Body of pancreas (tissue), 4 donors: ENCODE measurements around the gene GMPR. TPM values are rescaled to one million over a fixed set of nuclear protein-coding genes. Genes with fewer than 3 reads are reported as not detected.
A peak's percentile ranks its signal among the peaks of the same experiment; 100 is the strongest.

ENCODE experiments used
- ATAC-seq: fragments of 150-250 bp; one replicate; pipeline ENCODE4 v1.9.1; 2016
- DNase-seq, 4 donors: peaks; one replicate each; pipeline ENCODE4 v3.0.0-alpha.2; 2019
- H3K27ac ChIP-seq, 4 donors: fragments of 200-600 bp; sonication (generic); 1 replicate in 3 of 4; 2 replicates in 1 of 4; pipeline versions ENCODE4 v1.5.1 to v1.6.1; 2016 to 2019; ENCODE audit warnings: mild to moderate bottlenecking in 1 of 4, mixed read lengths in 1 of 4, moderate library complexity in 1 of 4
- H3K27me3 ChIP-seq, 2 donors: fragments of 200-600 bp; sonication (generic); one replicate each; pipeline ENCODE4 v1.6.0; 2016; ENCODE audit warnings: mild to moderate bottlenecking in 1 of 2
- H3K36me3 ChIP-seq, 2 donors: fragments of 200-600 bp; sonication (generic); replicated peaks in 1 of 2; 2 replicates each; pipeline ENCODE4 v1.5.1; 2016; ENCODE audit warnings: low read depth in 2 of 2; ENCODE audit not compliant: insufficient read depth in 1 of 2
- H3K4me1 ChIP-seq: fragments of 200-600 bp; sonication (generic); one replicate; pipeline ENCODE4 v1.6.0; 2016
- H3K4me3 ChIP-seq, 2 donors: fragments of 200-600 bp; sonication (generic); 1 replicate in 1 of 2; 2 replicates in 1 of 2; pipeline ENCODE4 v1.5.1; 2016 to 2019
- H3K9me3 ChIP-seq, 3 donors: fragments of 200-600 bp; sonication (generic); 1 replicate in 2 of 3; 2 replicates in 1 of 3; pipeline ENCODE4 v1.5.1; 2016
- CTCF ChIP-seq, 7 experiments: fragments of 450-650 bp in 4 of 7; fragments of 200-600 bp in 3 of 7; sonication (generic) in 3 of 7; IDR thresholded peaks; one replicate each; pipeline ENCODE4 v1.5.1; 2016 to 2019; ENCODE audit warnings: antibody characterized with exemption in 7 of 7
- POLR2A ChIP-seq, 3 donors: fragments of 450-650 bp; IDR thresholded peaks; one replicate each; pipeline ENCODE4 v1.6.1; 2016; ENCODE audit warnings: antibody characterized with exemption in 3 of 3, mild to moderate bottlenecking in 2 of 3
- WGBS, 2 donors: methylation state at CpG; one replicate each; pipeline ENCODE4 v1.1.5; 2017; 5-methylcytosine and 5-hydroxymethylcytosine counted together
- intact Hi-C: fragments of 100-400 bp; cut with DNase I; formaldehyde crosslinking; loops from one replicate; pipeline ENCODE4 v1.15.1; 2023
- total RNA-seq, 2 donors: library from RNA; depleted of rRNA; stranded (reverse); fragments of >200 nt; gene quantifications; one replicate each; pipeline ENCODE4 v1.1.0, GENCODE V29; 2016

The GMPR gene
- total RNA-seq: 10 to 100 TPM in 1 of 2 donors, 1 to 10 TPM in 1; 7.9 to 14.0 TPM

GRCh38 chr6:16238057-16238962, at the start of gene GMPR:
Gene GMPR, plus strand, starts transcription at chr6:16238587. Its CDS starts 107 bp downstream, at chr6:16238694.
- Histone ChIP-seq H3K9me3 (no peaks in the 10 kb centered on the region), H3K27me3 (no peaks in the 10 kb centered on the region), H3K27ac (peak within 1 kb of the TSS; percentile 45 to 79 (median 68)), H3K4me1 (peaks cover 24% of the 10 kb centered on the region), H3K36me3 (no peaks in the 10 kb centered on the region), H3K4me3 (peak within 1 kb of the TSS; percentile 54 to 59)
- intact Hi-C loops: no loop called here
- WGBS, 2 donors: 4 to 20% methylated on average over 13 to 72 of the region's 84 CpGs
- ATAC-seq: peak; percentile 83
- peak; percentile 79 to 87 (median 80) for DNase-seq
- peak in 2 of 3 donors; percentile 10 to 41 for TF ChIP-seq POLR2A (IDR thresholded peaks at IDR 0.05)
- peak in 2 of 7 experiments; percentile 16 to 19 for TF ChIP-seq CTCF (IDR thresholded peaks at IDR 0.05)

DNA sequence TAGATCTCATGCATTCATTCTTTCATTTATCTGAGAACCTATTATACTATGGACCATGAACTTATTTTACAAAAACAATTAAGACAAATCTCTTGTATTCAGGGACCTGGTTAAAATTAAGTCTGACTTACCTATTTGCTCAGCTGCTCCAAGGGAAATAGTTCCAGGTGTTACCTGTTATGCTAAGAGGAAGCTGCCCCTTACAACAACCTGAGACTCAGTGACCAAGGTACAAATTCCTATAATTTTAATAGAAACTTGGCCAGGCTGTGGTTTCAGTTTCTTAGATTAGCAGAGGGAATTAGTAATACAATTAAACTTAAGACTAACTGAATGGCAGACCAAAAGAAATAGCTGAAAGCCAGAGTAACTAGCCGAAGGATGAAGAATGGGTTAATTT, 48.2 kb upstream of the GMPR start:
- Histone ChIP-seq H3K4me1 (peaks cover 15% of the 10 kb centered on the region), H3K36me3 (no peaks in the 10 kb centered on the region), H3K4me3 (no peak overlapping the region), H3K9me3 (no peaks in the 10 kb centered on the region), H3K27me3 (no peaks in the 10 kb centered on the region), H3K27ac (peak overlapping the region in 2 of 4 donors; percentile 12 to 60)
- TF ChIP-seq CTCF (IDR thresholded peaks at IDR 0.05): no peak
- intact Hi-C loops: no loop called here
- WGBS, 2 donors: 31 to 52% methylated on average over 1 of the region's 1 CpG
- DNase-seq (peak in 1 of 4 donors; percentile 67), ATAC-seq (peak; percentile 67)

- no peaks in the 10 kb centered on the region for H3K9me3 ChIP-seq
- H3K36me3 ChIP-seq: no peaks in the 10 kb centered on the region
- H3K4me1 ChIP-seq: no peaks in the 10 kb centered on the region
- TF ChIP-seq CTCF (IDR thresholded peaks at IDR 0.05) (no peak), POLR2A (IDR thresholded peaks at IDR 0.05) (no peak)
- DNase-seq: no peak
- 80 to 82% methylated on average over 14 of the region's 14 CpGs for WGBS, 2 donors
- H3K27ac ChIP-seq: no peak overlapping the region
- intact Hi-C loops: no loop called here
- ATAC-seq: no peak
- H3K4me3 ChIP-seq: no peak overlapping the region
- H3K27me3 ChIP-seq: no peaks in the 10 kb centered on the region
Observed at GRCh38 chr6:16196260-16196983, 42.0 kb upstream of the GMPR start.

GRCh38 chr6:16196984-16197546, 41.3 kb upstream of the GMPR start:
- intact Hi-C loops: no loop called here
- H3K27ac ChIP-seq: no peak overlapping the region
- no peaks in the 10 kb centered on the region for H3K4me1 ChIP-seq
- H3K4me3 ChIP-seq: no peak overlapping the region
- TF ChIP-seq CTCF (IDR thresholded peaks at IDR 0.05): no peak
- no peak for TF ChIP-seq POLR2A (IDR thresholded peaks at IDR 0.05)
- no peaks in the 10 kb centered on the region for H3K36me3 ChIP-seq
- ATAC-seq (no peak), DNase-seq (no peak)
- H3K9me3 ChIP-seq: no peaks in the 10 kb centered on the region
- H3K27me3 ChIP-seq: no peaks in the 10 kb centered on the region
- 69 to 77% methylated on average over 11 to 13 of the region's 19 CpGs for WGBS, 2 donors
